OCI-M2 (cell line): ENCODE measurements around the gene ABHD17A.
"Not testable (repeated sequence)": the region's sequence is repeated elsewhere in the genome, so short reads cannot be mapped to it uniquely, and the experiment has no call there.

Source experiments
- DNase-seq: peaks from one replicate; lab custom pipeline; 2025; ENCODE audit not compliant: unreplicated experiment; lab: John Stamatoyannopoulos, UW

Gene ABHD17A

DNA sequence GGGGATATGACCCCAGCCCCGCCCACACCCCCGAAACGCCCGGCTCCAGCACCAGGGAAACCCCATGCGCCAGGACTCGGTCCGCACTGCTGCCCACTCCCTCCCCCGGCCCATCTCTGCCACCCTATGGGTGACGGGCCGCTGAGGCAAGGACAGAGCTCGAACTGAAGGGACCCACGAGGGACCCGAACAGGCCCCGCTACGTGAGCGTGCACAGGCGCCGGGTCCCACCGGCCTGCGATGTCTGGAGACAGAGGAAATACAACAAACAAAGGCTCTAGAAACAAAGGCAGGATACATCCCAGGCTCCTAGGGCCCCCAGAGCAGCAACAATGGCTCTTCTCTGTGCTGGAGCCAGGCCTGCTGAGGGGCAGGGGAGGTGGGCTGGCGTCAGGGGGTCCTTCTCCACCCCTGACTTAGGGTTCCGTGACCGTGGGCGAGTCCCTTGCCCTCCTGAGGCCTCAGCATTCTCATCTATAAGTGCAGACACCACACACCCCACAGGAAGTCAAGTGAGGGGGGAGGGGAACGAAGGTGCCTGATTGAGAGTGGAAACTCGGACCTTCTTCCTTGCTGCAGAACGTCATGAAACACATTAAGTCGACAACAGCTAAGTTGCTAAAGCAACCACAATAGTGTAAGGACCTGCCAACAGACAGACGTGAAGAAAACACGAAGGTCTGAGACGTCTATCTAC, 3.1 kb downstream of the ABHD17A start:
- no peak for DNase-seq

DNA sequence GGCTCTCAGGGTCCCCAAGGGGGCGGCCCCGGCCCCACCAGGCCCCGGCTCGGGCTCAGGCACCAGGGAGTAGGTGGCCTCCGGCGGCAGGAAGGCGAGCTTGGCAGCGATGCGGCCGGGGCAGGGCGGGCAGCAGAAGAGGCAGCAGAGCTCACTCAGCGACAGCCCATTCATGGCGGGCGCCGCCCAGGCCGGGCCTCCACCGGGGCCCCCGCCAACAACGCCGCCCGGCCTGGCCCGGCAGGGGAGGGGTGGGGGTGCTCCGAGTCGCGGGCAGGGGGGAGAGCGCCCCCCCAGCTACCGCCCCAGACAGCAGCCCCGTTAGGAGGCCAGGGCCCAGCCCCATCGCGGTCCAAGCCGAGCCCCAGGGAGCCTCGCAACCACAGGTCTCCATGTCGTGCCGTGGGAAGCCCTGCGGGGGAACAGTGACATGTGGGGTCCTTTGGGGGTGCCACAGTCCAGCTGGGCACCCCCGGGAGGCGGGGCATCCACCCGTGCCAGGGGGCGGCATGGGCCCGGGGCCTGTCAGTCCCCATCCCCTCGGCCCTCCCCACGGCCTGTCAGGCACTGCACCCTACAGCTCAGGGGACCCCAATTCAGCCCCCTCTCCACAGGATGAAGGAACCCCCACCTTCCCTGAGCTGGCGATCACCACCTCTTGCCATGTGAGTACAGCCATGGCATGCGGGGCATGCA, 3.8 kb downstream of the ABHD17A start:
- not testable (repeated sequence) for DNase-seq

DNA sequence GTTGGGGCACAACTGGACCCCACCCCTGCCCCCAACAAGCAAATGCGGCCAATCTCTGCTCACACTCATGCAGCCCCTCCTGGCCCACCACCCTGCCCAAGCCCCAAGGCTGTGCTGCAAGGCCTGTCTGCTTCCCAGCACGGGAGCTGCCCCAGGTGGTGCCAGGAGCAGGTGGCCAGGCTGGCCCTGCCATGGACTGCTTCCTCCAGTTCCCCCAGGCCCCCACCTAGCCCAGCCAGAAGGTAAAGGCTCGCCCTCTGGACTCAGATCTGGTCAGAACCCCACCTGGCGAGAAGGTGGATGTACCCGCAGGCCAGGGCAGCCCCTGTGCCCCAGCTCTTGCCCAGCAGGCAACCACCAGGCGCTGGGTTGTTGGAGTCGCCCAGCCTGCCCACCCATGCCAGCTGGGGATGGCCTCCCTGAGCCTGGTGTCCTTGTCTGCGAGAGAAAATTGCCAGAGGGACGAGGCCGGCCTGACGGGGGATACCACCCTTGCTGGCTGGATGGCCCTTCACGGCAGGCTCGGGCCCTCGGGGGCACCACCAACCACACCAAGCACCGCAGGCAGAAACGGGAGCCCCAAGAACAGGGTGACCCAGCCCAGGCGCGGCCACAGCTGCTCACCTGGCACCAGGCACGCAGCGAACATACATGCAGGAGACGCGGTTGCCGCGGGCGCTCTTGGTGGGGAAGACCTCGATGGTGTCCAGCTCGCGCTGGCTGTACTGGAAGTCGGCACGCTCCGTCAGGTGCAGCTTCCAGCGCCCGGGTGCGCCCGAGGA, 4.5 kb downstream of the ABHD17A start:
- no peak for DNase-seq

GRCh38 chr19:1879982-1880381, 5.3 kb downstream of the ABHD17A start:
- not testable (repeated sequence) for DNase-seq

DNA sequence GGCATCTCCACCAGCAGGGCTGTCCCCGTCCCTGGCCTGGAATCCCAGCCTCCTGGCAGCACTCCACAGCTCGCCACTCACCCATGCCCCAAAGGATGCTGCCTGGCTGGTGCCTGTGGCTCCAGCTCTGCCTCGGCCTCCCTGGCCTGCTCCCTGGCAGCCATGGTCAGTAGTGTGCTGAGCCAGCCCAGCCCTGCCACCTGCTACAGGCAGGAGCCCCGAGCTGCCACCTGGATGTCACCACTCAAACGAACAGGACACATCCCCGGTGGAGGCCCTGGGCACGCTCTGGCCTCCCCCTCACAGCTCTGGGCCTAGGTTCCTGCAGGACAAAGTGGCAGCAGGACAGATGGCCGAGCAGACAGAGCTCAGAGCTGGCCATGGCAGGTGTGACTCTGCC, 6.7 kb downstream of the ABHD17A start:
- DNase-seq, result not testable (repeated sequence)

DNA sequence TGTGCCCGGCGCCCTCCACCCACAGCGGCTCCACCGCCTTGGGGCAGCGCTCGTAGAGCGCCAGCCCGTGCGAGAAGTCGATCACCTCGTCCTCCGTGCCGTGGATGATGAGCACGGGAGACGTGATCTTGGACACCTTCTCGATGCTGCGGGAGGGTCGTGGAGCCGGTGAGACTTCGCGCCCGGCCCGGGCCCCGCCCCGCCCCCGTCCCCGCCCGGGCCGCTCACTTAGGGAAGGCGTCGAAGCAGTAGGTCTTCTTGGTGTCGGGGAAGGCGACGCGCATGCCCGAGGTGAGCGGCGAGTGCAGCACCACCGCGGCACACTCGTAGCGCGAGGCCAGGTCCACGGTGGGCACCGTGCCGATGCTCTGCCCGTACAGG, 8.0 kb downstream of the ABHD17A start:
- DNase-seq, result not testable (repeated sequence)

DNA sequence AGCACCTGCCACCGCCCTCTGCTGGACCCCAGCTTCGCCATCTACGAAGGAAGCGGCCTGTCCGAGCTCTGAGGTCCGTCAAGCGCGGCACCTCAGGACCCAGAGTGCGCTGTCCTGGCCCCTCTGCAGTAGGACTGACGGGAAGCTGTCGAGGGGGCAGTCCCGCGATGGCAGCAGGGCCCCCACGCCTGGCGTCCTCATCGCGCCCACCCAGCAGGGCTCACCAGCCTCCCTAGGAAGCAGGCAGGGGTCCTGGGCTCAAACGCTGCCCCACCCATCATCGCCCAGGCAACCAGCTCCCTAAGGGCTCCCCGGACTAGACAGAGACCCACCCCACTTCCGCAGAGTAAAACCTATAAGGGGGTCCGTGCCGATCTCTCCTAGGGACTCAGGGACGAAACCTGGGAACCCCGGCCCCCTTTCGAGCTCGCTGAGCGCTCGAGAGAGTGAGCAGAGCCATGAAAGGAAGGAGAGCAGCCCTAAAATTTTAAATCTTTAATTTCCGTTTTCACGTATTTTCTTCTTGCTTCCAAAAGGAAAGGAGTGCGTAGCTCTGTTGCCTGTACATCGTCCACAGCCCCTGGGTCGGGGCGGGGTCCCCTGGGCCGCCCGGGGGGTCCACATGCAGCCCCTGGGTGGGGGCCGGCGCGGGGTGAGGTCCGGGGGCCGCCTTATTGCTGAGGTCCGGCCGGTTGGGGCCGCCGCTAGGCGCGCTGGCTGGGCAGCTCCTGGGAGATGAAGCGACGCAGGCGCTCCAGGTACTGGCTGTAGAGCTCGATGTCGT, 8.6 kb downstream of the ABHD17A start:
- DNase-seq, result not testable (repeated sequence)

DNA sequence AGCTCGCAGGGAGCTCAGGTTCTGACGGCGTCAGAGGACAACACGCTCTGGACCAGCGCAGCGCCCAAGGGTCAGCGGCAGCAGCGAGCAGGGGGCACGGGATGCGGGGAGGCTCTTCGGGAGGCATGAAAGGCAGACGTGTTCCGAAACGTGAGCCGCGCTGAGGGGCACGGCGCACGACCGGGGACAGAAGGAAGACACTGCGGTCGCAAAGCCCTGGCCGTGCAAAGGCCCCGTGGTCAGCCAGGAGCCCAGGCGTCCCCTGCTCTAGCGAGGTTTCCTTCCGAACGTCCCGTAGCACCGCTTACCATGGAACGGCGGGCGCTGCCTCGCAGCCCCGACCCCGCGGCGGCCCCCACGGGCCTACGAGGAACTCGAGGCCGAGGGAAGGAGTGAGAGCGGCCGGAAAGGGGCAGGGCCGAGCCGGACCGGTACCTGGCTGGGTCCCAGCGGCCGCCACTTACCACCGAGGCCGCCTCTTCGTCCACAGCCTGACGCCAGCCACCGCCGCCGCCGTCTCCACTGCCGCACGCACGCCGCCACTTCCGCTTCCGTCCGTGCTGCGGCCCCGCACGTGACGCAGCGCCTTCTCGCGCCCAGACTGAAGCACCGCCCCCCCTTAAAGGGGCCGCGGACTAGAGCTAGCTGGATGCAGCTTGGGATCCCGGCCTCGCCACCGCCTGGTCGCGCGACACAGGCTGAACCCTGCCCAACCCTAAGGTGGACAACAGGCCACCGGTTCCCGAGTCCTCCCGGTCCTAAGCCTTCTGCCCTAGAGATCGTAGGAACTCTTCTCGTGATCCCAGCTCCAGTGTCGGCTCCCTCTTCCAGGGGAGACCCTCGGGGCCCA, 9.4 kb downstream of the ABHD17A start:
- no peak for DNase-seq

GRCh38 chr19:1875265-1875645, 10.0 kb downstream of the ABHD17A start:
- DNase-seq, result not testable (repeated sequence)

DNA sequence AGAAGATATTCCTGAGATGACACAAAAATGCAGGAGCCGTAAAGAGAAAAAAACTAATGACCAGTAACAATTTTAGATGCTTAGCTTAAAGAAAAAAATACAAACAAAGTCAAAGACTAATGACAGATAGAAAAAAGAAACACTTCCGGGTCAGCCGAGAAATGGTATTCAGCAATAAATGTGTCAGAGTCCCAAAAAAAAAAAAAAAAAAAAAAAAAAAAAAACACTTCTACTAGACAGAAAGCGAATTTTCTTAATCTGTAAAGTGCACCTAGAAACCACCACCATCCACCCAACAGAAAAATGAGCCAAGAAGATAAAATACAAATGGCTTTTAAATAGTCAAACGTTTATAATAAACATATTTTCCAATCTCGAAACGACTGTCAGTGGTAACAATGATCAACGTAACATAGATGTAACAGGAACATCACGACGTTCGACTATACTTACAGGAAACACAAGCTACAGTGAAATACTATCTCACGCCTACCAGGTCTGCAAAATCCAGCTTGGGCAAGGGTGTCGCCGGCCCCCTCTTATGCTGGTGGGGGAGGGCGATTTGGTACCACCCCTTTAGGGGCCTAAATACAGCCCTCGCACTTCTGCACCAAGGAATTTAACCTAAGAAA, 10.6 kb downstream of the ABHD17A start:
- no peak for DNase-seq

DNA sequence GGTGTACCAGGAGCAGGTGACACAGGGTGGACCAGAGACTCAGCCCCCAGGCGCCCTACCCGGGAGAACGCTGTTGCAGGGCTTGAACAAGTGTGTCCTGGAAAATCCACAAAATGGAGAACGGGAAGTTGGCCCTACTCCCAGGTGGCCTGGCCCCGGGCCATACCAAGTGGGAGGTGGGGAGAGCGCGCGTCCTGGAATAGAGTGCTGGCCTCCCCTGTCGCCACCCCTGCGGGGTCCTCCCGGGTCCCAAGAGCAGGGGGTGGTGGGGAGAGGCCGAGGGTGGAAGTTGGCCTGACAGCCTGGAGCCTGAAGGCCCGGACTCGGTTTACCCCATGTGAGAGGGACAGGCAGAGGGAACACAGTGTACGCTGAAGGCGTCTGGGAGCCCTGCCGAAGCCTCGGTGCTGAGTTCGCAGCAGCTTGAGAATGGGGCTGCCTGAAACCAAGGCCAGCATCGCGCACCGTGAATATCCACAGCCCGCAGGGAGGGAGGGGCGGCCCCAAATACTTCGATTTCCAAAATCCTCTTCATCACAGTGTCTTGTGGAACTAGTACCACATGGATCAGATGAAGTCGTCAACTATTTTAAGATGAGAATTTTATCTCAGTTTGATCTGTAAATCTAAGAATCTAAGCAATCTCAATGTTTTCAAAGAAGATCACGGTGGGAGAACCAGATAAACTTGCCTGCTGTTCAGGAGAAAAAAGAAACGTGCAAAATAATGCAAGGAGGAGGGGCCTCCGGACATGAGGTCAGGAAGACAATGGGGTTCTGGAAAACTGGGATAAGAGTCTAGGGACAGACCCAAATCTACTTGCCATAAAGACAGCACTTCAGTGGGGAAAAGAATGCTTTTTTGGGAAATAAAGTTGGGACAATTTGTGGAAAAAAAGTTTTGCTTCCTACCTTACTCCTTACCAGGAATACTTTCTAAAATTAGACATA, 11.5 kb downstream of the ABHD17A start:
- no peak for DNase-seq

- DNase-seq, result no peak
Measured at GRCh38 chr19:1872807-1873523, 12.3 kb downstream of the ABHD17A start.

DNA sequence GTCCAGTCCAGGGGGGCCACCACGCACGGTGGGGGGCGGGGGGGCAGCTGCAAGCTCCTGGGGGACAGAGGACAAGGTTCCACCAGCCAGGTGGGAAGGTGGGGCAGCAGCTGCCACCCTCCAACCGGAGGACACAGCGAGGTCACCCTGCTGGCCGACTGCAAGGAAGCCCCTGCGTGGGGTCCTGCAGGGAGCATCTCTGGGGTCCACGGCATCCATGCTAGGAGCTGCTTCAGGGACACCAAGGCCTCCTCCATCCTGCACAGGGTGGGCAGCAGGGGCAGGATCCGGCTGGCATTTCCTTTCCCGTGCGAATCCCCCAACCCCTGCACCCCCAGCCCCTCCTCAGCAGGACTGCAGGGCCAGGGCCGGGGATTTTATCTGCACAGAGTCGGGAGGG, 13.7 kb downstream of the ABHD17A start:
- DNase-seq, result no peak

DNA sequence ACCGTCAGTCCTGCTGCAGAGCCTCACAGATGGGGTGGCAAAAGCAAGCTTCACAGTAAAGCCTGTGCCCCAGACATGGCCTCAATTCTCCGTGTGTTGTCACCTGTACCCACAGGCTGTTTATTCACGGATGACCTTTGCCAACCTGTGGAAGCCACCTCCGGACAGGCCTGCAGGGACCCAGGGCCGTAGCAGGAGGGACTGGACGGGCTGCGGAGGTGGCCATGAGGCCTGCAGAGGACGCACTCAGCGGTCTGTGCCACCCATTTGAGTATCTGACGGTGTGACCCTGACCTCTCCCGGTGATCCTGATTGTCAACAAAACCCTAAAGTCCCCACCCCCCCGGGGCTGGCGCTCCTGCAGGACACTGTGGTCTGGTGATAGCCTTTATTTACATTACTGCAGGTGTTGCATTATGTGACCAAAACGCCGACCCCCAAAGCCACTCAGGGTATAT, 14.1 kb downstream of the ABHD17A start:
- DNase-seq, result no peak

- DNase-seq, result no peak
Measured at GRCh38 chr19:1868971-1869370, 16.3 kb downstream of the ABHD17A start.

- DNase-seq, result no peak
Measured at GRCh38 chr19:1867349-1867724, 18.0 kb downstream of the ABHD17A start.

- DNase-seq, result no peak
Measured at GRCh38 chr19:1866693-1867348, 18.5 kb downstream of the ABHD17A start.
